Fibroblast of villous mesenchyme (primary cell): Measurements from ENCODE around the gene UBTF. TPM values are rescaled to one million over a fixed set of nuclear protein-coding genes. Genes with fewer than 3 reads are reported as not detected.

Source experiments
- DNase-seq: peaks from one replicate; pipeline ENCODE4 v3.0.0-alpha.2; 2010; ENCODE audit warnings: low read depth
- H3K4me3 ChIP-seq: 2 replicates; pipeline ENCODE4 v1.5.1; 2011; ENCODE audit warnings: low read depth, mild to moderate bottlenecking, low read length
- CTCF ChIP-seq: IDR thresholded peaks from 2 replicates; pipeline ENCODE4 v1.5.1; 2012; ENCODE audit warnings: low read depth, mild to moderate bottlenecking, low read length; ENCODE audit not compliant: insufficient read depth
- total RNA-seq: library from RNA; depleted of rRNA; stranded (reverse); fragments of >200 nt; gene quantifications from 2 replicates; pipeline ENCODE4 v1.2.3, GENCODE V29; 2012

UBTF gene
- total RNA-seq, 1 donor: 46.6 TPM

DNA sequence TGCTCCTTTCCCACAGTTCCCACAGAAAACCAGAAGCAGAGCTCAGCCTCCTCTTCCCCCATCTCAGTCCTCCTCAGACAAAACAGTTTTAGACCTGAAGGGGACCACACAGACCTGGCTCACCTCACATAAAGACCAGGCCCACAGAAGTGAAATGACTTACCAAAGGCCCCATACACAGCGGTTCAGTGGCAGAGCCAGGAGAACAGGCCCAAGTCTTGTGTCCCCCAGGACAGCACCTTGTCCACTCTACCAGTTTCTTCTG is 5.3 kb downstream of the UBTF start:
- DNase-seq: no peak
- TF ChIP-seq CTCF: no peak

GRCh38 chr17:44213403-44214229 is 5.9 kb downstream of the UBTF start:
- TF ChIP-seq CTCF: no peak
- no peak for DNase-seq
- no peak overlapping the region for H3K4me3 ChIP-seq

More for the DNA sequence above, 5.3 kb downstream of the UBTF start:
- no peak overlapping the region for H3K4me3 ChIP-seq

DNA sequence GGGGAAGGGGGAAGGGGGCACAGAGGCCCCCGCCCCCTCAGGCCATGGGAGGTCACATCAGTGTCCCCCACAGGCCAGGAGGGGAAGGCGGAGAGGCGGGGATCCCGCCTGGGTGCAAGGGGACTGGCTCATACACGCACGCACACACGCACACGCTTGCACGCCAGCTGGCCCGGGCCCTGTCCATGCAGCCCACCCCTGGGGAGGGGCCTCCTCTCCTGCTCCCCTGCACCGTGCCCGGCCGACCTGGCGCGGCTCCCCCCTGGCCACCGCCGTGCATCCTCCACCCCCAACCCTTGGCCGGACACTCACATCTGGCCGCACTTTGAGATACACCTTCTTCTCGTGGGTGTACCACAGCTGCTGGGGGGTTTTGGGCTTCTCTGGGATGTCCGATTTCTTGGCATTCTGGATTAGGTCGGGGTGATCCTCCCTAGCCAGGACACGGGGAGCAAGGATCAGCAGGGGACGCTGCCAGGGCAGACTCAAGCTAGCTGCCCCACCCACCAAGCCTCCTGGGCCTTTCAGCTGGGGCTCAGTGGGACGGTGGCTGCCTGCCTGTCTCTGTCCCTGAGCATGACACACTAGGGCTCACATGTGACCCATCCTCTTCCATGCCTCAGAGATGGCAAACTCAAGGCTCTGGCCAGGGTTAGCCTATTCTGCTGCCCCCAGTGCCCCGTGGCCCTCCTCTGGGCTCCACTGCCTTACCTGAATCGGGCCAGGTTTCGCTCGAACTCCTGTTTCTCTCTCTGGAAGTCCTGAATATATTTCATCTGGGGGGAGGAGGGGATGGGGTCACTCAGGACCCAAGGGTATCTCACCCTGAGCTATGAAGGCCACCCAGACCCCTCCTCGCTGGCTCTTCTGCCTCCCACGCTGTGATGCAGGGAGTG is 6.7 kb downstream of the UBTF start:
- no peak for TF ChIP-seq CTCF
- DNase-seq: no peak

GRCh38 chr17:44211281-44212265 is 7.9 kb downstream of the UBTF start:
- no peak overlapping the region for H3K4me3 ChIP-seq
- no peak for DNase-seq
- TF ChIP-seq CTCF: no peak

More for the DNA sequence above, 6.7 kb downstream of the UBTF start:
- H3K4me3 ChIP-seq: no peak overlapping the region

- DNase-seq: peak; percentile 91
- TF ChIP-seq CTCF: peak; percentile 99
- no peak overlapping the region for H3K4me3 ChIP-seq
Observed at GRCh38 chr17:44210342-44211192, 8.9 kb downstream of the UBTF start.

GRCh38 chr17:44209786-44210341 is 9.6 kb downstream of the UBTF start:
- TF ChIP-seq CTCF: no peak
- DNase-seq: no peak
- H3K4me3 ChIP-seq: no peak overlapping the region
